Activated CD4-positive, alpha-beta T cell treated with anti-CD3 and anti-CD28 coated beads, Interleukin-2, amount 10 ng/mL, durations not matched to agents 7 days and 5 days (primary cell): ENCODE measurements around the gene MAP1S. TPM values are rescaled to one million over a fixed set of nuclear protein-coding genes. Genes with fewer than 3 reads are reported as not detected.
A peak's percentile ranks its signal among the peaks of the same experiment; 100 is the strongest.

Experiments used
- CTCF ChIA-PET: fragments of 350-600 bp; sonication (Branson Sonifier 250); formaldehyde crosslinking; loops from one replicate; lab custom pipeline; 2021; ENCODE audit warnings: antibody characterized with exemption; lab: Charles Lee
- POLR2A ChIA-PET: fragments of 350-600 bp; sonication (Branson Sonifier 250); formaldehyde crosslinking; loops from one replicate; lab custom pipeline; 2021; ENCODE audit warnings: antibody characterized with exemption; lab: Charles Lee
- DNase-seq: peaks from one replicate; pipeline ENCODE4 v3.0.0-alpha.2; 2020
- H3K27ac Mint-ChIP-seq: one replicate; pipeline ENCODE4 v1.8.0; 2021; ENCODE audit warnings: mild to moderate bottlenecking, moderate library complexity, mixed read lengths
- H3K27me3 Mint-ChIP-seq: one replicate; pipeline ENCODE4 v1.8.0; 2021; ENCODE audit warnings: mixed read lengths
- H3K36me3 Mint-ChIP-seq: one replicate; pipeline ENCODE4 v1.8.0; 2021; ENCODE audit warnings: low read depth, mixed read lengths
- H3K4me1 Mint-ChIP-seq: one replicate; pipeline ENCODE4 v1.8.0; 2021; ENCODE audit warnings: mixed read lengths
- H3K4me3 Mint-ChIP-seq: one replicate; pipeline ENCODE4 v1.8.0; 2021; ENCODE audit warnings: mild to moderate bottlenecking, moderate library complexity, mixed read lengths
- H3K9me3 Mint-ChIP-seq: one replicate; pipeline ENCODE4 v1.8.0; 2021; ENCODE audit warnings: mixed read lengths
- total RNA-seq, 2 experiments: library from RNA; stranded (reverse); gene quantifications; one replicate each; pipeline ENCODE4 v1.2.3, GENCODE V29; 2021

Gene MAP1S
- total RNA-seq, 2 experiments from 2014 or later: 75.3 to 75.7 TPM

GRCh38 chr19:17726136-17726741, 7.0 kb downstream of the MAP1S start:
- POLR2A ChIA-PET: no interaction called here
- Mint-ChIP-seq H3K9me3 (no peaks in the 10 kb centered on the region), H3K27ac (no peak overlapping the region), H3K4me1 (peaks cover 22% of the 10 kb centered on the region), H3K4me3 (no peak overlapping the region), H3K36me3 (peaks cover 39% of the 10 kb centered on the region), H3K27me3 (no peaks in the 10 kb centered on the region)
- CTCF ChIA-PET: interaction anchor here (0.8 to 3.1 kb wide), 5 partner anchors 12 to 206 kb away, joined by 3 to 15 read pairs (median 3); partner anchors contain the start of gene CCDC124
- DNase-seq: no peak

- no peak for DNase-seq
- Mint-ChIP-seq H3K4me3 (no peak overlapping the region), H3K4me1 (peaks cover 19% of the 10 kb centered on the region), H3K27ac (no peak overlapping the region), H3K36me3 (peaks cover 43% of the 10 kb centered on the region), H3K9me3 (no peaks in the 10 kb centered on the region), H3K27me3 (no peaks in the 10 kb centered on the region)
- CTCF ChIA-PET: interaction anchor here (3.1 kb wide), 1 partner anchor 11 kb away, joined by 15 read pairs; no protein-coding TSS in a partner anchor
- POLR2A ChIA-PET: no interaction called here
Observed at GRCh38 chr19:17726964-17727773, 7.9 kb downstream of the MAP1S start.

DNA sequence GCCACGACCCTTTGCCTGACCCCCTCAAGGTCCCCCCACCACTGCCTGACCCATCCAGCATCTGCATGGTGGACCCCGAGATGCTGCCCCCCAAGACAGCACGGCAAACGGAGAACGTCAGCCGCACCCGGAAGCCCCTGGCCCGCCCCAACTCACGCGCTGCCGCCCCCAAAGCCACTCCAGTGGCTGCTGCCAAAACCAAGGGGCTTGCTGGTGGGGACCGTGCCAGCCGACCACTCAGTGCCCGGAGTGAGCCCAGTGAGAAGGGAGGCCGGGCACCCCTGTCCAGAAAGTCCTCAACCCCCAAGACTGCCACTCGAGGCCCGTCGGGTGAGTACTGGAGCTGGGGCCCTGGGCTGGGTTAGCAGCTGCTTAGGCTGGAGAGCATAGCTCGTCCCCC, 8.6 kb downstream of the MAP1S start:
- CTCF ChIA-PET: interaction anchor here (0.6 kb wide), 1 partner anchor 11 kb away, joined by 5 read pairs; no protein-coding TSS in a partner anchor
- DNase-seq: no peak
- no peak overlapping the region for H3K27ac Mint-ChIP-seq
- no peaks in the 10 kb centered on the region for H3K27me3 Mint-ChIP-seq
- no peaks in the 10 kb centered on the region for H3K9me3 Mint-ChIP-seq
- peaks cover 19% of the 10 kb centered on the region for H3K4me1 Mint-ChIP-seq
- H3K4me3 Mint-ChIP-seq: no peak overlapping the region
- peaks cover 45% of the 10 kb centered on the region for H3K36me3 Mint-ChIP-seq
- POLR2A ChIA-PET: no interaction called here

DNA sequence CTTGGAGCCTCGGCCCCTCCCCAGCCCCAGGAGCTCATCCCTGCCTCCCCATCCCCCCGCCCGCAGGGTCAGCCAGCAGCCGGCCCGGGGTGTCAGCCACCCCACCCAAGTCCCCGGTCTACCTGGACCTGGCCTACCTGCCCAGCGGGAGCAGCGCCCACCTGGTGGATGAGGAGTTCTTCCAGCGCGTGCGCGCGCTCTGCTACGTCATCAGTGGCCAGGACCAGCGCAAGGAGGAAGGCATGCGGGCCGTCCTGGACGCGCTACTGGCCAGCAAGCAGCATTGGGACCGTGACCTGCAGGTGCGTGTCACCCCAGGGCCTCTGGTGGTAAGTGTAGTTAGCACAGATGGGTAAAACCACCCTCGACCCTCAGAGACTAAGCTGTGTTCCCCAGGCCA, 13.8 kb downstream of the MAP1S start:
- Mint-ChIP-seq H3K36me3 (peaks cover 44% of the 10 kb centered on the region), H3K4me1 (peaks cover 16% of the 10 kb centered on the region), H3K9me3 (no peaks in the 10 kb centered on the region), H3K27ac (no peak overlapping the region), H3K4me3 (no peak overlapping the region), H3K27me3 (no peaks in the 10 kb centered on the region)
- DNase-seq: no peak
- POLR2A ChIA-PET: no interaction called here
- CTCF ChIA-PET: interaction anchor here (1.2 to 4.4 kb wide), 2 partner anchors 9 to 200 kb away, joined by 3 to 20 read pairs; partner anchors contain the start of gene CCDC124

DNA sequence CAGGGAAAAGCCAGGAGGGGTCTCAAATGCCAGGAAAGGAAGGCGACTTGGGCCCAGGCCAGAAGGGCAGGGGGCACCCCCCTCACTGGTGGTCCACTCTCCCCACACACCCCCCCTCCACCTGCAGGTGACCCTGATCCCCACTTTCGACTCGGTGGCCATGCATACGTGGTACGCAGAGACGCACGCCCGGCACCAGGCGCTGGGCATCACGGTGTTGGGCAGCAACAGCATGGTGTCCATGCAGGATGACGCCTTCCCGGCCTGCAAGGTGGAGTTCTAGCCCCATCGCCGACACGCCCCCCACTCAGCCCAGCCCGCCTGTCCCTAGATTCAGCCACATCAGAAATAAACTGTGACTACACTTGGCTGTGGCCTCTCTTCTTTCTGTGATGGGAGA, 14.9 kb downstream of the MAP1S start:
- no peak for DNase-seq
- no peak overlapping the region for H3K27ac Mint-ChIP-seq
- ChIA-PET POLR2A (no interaction called here), CTCF (no interaction called here)
- H3K27me3 Mint-ChIP-seq: no peaks in the 10 kb centered on the region
- no peak overlapping the region for H3K4me3 Mint-ChIP-seq
- H3K36me3 Mint-ChIP-seq: peaks cover 44% of the 10 kb centered on the region
- H3K9me3 Mint-ChIP-seq: no peaks in the 10 kb centered on the region
- peaks cover 19% of the 10 kb centered on the region for H3K4me1 Mint-ChIP-seq

- Mint-ChIP-seq H3K4me1 (peaks cover 17% of the 10 kb centered on the region), H3K27ac (no peak overlapping the region), H3K36me3 (peaks cover 36% of the 10 kb centered on the region), H3K27me3 (no peaks in the 10 kb centered on the region), H3K4me3 (no peak overlapping the region), H3K9me3 (no peaks in the 10 kb centered on the region)
- ChIA-PET CTCF (interaction anchor here (0.7 to 1.2 kb wide), 2 partner anchors 17 to 107 kb away, joined by 3 to 8 read pairs; partner anchors contain the start of gene MAP1S), POLR2A (no interaction called here)
- DNase-seq: no peak
Observed at GRCh38 chr19:17735410-17735809, 16.1 kb downstream of the MAP1S start.

GRCh38 chr19:17737690-17738153, 18.4 kb downstream of the MAP1S start:
- no peak for DNase-seq
- Mint-ChIP-seq H3K4me3 (no peak overlapping the region), H3K27ac (no peak overlapping the region), H3K36me3 (peaks cover 20% of the 10 kb centered on the region), H3K9me3 (no peaks in the 10 kb centered on the region), H3K27me3 (no peaks in the 10 kb centered on the region), H3K4me1 (peaks cover 13% of the 10 kb centered on the region)
- CTCF ChIA-PET: interaction anchor here (0.6 to 3.7 kb wide), 3 partner anchors 12 to 124 kb away, joined by 3 to 15 read pairs (median 3); no protein-coding TSS in a partner anchor
- POLR2A ChIA-PET: no interaction called here

DNA sequence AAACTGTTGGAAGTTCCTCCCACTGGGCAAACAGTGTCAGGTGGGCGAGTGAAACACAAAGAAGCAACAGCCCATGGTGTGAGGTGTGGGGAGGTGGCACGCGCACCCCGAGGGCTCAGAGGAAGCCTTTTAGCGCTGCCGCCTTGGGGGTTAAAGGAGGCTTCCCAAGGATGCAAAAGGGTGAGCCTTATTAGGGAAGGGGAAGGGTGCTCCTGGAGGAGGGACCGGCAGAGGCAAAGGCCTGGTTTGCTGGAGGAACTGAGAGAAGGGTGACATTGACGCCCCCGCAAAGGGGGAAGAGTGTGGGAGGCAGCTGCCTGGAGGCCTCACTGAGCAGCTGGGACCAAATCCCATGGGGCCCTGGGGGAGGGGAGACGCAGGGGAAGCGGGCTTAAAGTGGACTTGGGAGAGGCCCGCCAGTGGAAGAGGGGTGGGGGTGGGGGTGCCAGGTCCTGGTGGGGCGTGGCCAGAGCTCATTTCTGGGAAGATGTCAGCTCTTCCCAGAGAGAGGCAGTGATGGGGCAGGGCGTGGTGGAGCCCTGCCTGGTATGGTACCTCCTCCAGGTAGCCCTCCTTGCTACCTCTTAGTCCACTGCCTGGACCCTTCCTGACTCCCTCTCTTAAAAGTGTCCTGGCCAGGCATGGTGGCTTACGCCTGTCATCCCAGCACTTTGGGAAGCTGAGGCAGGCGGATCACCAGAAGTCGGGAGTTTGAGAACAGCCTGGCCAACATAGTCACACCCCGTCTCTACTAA, 20.0 kb downstream of the MAP1S start:
- ChIA-PET POLR2A (interaction anchor here (1.0 kb wide), 1 partner anchor 12 kb away, joined by 3 read pairs; the partner anchor contains the start of gene FCHO1), CTCF (interaction anchor here (0.5 to 3.7 kb wide), 7 partner anchors 9 to 22 kb away, joined by 3 to 15 read pairs (median 3); partner anchors contain the start of gene FCHO1)
- Mint-ChIP-seq H3K9me3 (no peaks in the 10 kb centered on the region), H3K27me3 (no peaks in the 10 kb centered on the region), H3K4me3 (no peak overlapping the region), H3K36me3 (peaks cover 13% of the 10 kb centered on the region), H3K27ac (no peak overlapping the region), H3K4me1 (peaks cover 18% of the 10 kb centered on the region)
- no peak for DNase-seq

DNA sequence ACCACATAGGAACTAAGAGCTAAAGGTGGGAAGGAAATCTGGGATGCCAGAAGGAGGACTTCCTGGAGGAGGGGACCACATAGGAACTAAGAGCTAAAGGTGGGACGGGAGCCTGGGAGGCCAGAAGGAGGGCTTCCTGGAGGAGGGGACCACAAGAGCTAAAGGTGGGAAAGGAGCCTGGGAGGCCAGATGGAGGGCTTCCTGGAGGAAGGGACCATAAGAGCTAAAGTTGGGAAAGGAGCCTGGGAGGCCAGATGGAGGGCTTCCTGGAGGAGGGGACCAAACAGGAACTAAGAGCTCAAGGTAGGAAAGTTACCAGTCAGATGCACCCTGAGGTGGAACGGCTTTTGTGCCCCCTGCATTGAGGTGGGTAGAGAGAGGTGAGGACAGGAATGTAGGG, 22.2 kb downstream of the MAP1S start:
- H3K4me1 Mint-ChIP-seq: peaks cover 26% of the 10 kb centered on the region
- DNase-seq: no peak
- no peaks in the 10 kb centered on the region for H3K27me3 Mint-ChIP-seq
- ChIA-PET POLR2A (no interaction called here), CTCF (interaction anchor here (0.6 to 4.0 kb wide), 10 partner anchors 9 to 861 kb away, joined by 3 to 20 read pairs (median 4); partner anchors contain the start of gene CCDC124)
- H3K9me3 Mint-ChIP-seq: no peaks in the 10 kb centered on the region
- no peak overlapping the region for H3K4me3 Mint-ChIP-seq
- peaks cover 5% of the 10 kb centered on the region for H3K36me3 Mint-ChIP-seq
- H3K27ac Mint-ChIP-seq: no peak overlapping the region

DNA sequence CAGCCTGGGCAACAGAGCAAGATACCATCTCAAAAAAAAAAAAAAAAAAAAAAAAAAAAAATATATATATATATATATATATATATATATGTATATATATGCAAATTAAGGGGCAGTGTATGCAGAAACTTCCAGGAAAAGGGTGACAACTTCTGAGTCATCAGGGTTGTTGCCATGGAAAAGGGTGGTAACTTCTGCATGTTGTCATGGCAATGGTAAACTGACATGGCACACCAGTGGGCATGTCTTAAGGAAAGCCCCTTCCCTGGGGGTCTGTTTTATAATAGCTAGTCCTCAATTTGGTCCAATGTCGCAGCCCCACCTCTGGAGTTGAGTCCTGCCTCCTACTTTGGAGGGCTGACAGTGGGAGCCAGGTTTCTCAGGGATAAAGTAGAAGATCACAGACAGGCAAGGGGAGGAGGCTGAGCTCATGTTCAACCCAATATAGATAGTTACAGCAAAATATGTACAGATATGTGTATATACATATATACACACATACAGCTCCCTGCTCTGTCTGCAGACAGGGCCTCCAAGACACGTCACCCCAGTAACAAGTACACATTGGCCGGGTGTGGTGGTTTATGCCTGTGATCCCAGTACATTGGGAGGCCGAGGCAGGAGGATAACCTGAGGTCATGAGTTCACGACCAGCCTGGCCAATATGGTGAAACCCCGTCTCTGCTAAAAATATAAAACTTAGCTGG, 24.7 kb downstream of the MAP1S start:
- no peak for DNase-seq
- ChIA-PET CTCF (interaction anchor here (0.6 to 4.0 kb wide), 3 partner anchors 13 to 55 kb away, joined by 3 to 20 read pairs (median 6); partner anchors contain the start of gene MAP1S), POLR2A (no interaction called here)
- Mint-ChIP-seq H3K4me3 (no peak overlapping the region), H3K4me1 (peaks cover 41% of the 10 kb centered on the region), H3K27ac (no peak overlapping the region), H3K27me3 (no peaks in the 10 kb centered on the region), H3K9me3 (no peaks in the 10 kb centered on the region), H3K36me3 (peaks cover 2% of the 10 kb centered on the region)

DNA sequence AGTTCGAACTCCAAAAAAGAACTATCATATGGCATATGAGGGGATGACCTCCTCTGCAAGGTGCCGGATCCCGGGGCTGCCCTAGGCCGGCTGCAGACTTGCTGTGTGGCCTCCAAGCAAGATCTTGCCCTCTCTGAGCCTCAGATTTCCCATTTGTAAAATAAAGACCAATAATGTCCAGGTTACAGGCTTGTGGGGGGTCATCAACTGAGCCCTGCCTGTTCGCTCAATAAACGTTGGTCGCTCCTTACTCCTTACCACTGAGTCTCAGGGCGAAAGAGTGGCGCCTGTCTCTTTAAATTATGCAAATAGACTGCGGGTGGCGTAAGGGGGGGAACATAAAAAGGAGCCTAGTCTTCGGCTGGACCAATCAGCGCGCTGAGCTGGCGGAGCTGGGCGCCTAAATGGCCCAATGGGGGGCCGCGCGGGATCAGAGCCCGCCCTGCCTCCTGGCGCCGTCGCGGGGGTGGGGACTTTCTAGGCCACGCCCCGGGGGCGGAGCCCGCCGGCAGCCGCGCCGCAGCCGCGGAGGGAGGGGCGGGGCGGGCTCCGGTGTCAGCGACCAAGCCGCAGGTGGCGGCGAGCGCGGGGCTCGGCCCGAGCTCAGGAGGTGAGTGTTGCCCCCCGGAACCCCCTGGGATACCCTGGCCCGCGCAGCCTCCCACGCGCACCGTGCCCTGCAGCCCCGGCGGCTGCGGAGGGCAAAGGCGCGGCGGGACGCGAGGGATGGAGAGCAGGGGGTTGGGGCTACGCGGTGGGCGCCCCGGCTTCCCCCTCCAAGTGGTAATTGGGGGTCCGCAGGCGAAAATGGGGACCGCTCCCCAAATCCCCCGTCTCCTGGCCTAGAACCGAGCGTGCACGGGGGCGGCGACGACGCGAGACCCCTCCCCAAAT, 28.2 kb downstream of the MAP1S start:
- ChIA-PET POLR2A (no interaction called here), CTCF (interaction anchor here (2.8 kb wide), 1 partner anchor 112 kb away, joined by 9 read pairs; the partner anchor contains the start of gene RPL18A)
- Mint-ChIP-seq H3K4me3 (peak overlapping the region; percentile 95), H3K36me3 (peaks cover 7% of the 10 kb centered on the region), H3K27ac (peak overlapping the region; percentile 78), H3K9me3 (no peaks in the 10 kb centered on the region), H3K4me1 (peaks cover 54% of the 10 kb centered on the region), H3K27me3 (no peaks in the 10 kb centered on the region)
- DNase-seq: peak; percentile 97
